HepG2 (cell line): ENCODE measurements around the gene IGSF21. TPM values are rescaled to one million over a fixed set of nuclear protein-coding genes. Genes with fewer than 3 reads are reported as not detected.

ENCODE experiments used
- BCL6 ChIP-seq: IDR thresholded peaks from 2 replicates; pipeline ENCODE4 v1.6.1; 2016; ENCODE audit warnings: missing genetic modification reagents, missing compliant biosample characterization
- CC2D1A ChIP-seq: sonication (generic); formaldehyde crosslinking; IDR thresholded peaks from 2 replicates; pipeline ENCODE4 v1.8.1; 2023; ENCODE audit warnings: mild to moderate bottlenecking, missing genetic modification reagents
- CHCHD3 ChIP-seq: sonication (generic); formaldehyde crosslinking; IDR thresholded peaks from 2 replicates; pipeline ENCODE4 v1.8.0; 2022; ENCODE audit warnings: mild to moderate bottlenecking, missing genetic modification reagents, moderate library complexity
- CREM ChIP-seq, 2 experiments: sonication (generic) in 1 of 2; formaldehyde crosslinking in 1 of 2; IDR thresholded peaks; 2 replicates each; pipeline versions ENCODE4 v1.4.0 to v1.6.1; 2016 to 2020; ENCODE audit warnings: antibody characterized with exemption in 1 of 2, mild to moderate bottlenecking in 1 of 2, missing genetic modification reagents in 1 of 2
- ETV6 ChIP-seq: sonication (generic); formaldehyde crosslinking; conservative IDR thresholded peaks from 2 replicates; pipeline ENCODE4 v1.4.0; 2020; ENCODE audit warnings: missing genetic modification reagents
- GATAD2A ChIP-seq: IDR thresholded peaks from 2 replicates; pipeline ENCODE4 v1.6.1; 2016
- HMG20B ChIP-seq: conservative IDR thresholded peaks from 2 replicates; pipeline ENCODE4 v1.6.1; 2016; ENCODE audit warnings: missing genetic modification reagents, missing compliant biosample characterization
- HOXA9 ChIP-seq: sonication (generic); formaldehyde crosslinking; IDR thresholded peaks from 2 replicates; pipeline ENCODE4 v1.8.1; 2022; ENCODE audit warnings: missing genetic modification reagents, mild to moderate bottlenecking, moderate library complexity, borderline replicate concordance
- MLLT10 ChIP-seq: sonication (generic); formaldehyde crosslinking; IDR thresholded peaks from 2 replicates; pipeline ENCODE4 v1.4.0; 2020; ENCODE audit warnings: missing genetic modification reagents
- MTF1 ChIP-seq: sonication (generic); formaldehyde crosslinking; IDR thresholded peaks from 2 replicates; pipeline ENCODE4 v1.5.0; 2020; ENCODE audit warnings: missing genetic modification reagents
- NR0B2 ChIP-seq: sonication (generic); formaldehyde crosslinking; IDR thresholded peaks from 2 replicates; pipeline ENCODE4 v1.4.0; 2020; ENCODE audit warnings: mild to moderate bottlenecking, missing genetic modification reagents
- RARG ChIP-seq: sonication (generic); formaldehyde crosslinking; IDR thresholded peaks from 2 replicates; pipeline ENCODE4 v1.4.0; 2020; ENCODE audit warnings: low read depth, mild to moderate bottlenecking, missing genetic modification reagents
- RBM39 ChIP-seq: fragments of 200-400 bp; formaldehyde crosslinking; IDR thresholded peaks from one replicate; pipeline ENCODE4 v1.6.1; 2018; ENCODE audit warnings: antibody characterized with exemption, mild to moderate bottlenecking, low read depth, low read length; ENCODE audit not compliant: poor library complexity, severe bottlenecking
- RXRA ChIP-seq: sonication (generic); formaldehyde crosslinking; IDR thresholded peaks from 2 replicates; pipeline ENCODE4 v1.5.1; 2020; ENCODE audit warnings: missing genetic modification reagents
- SMAD3 ChIP-seq: sonication (generic); formaldehyde crosslinking; IDR thresholded peaks from 2 replicates; pipeline ENCODE4 v1.4.0; 2020; ENCODE audit warnings: missing genetic modification reagents
- SMARCE1 ChIP-seq: fragments of 450-650 bp; IDR thresholded peaks from 2 replicates; pipeline ENCODE4 v1.6.1; 2017; ENCODE audit warnings: borderline replicate concordance
- SNAI1 ChIP-seq: sonication (generic); formaldehyde crosslinking; IDR thresholded peaks from 2 replicates; pipeline ENCODE4 v1.5.0; 2020; ENCODE audit warnings: mild to moderate bottlenecking, missing genetic modification reagents, borderline replicate concordance
- SP140L ChIP-seq: sonication (generic); formaldehyde crosslinking; IDR thresholded peaks from 2 replicates; pipeline ENCODE4 v1.4.0; 2020; ENCODE audit warnings: missing genetic modification reagents, borderline replicate concordance
- TFAP4 ChIP-seq: sonication (generic); IDR thresholded peaks from 2 replicates; pipeline ENCODE4 v1.6.1; 2016; ENCODE audit warnings: low read depth, borderline replicate concordance
- ZEB1 ChIP-seq: IDR thresholded peaks from 2 replicates; pipeline ENCODE4 v1.6.1; 2012; ENCODE audit warnings: mild to moderate bottlenecking, low read depth, inconsistent platforms; ENCODE audit not compliant: insufficient replicate concordance
- ZNF124 ChIP-seq: sonication (generic); formaldehyde crosslinking; IDR thresholded peaks from 2 replicates; pipeline ENCODE4 v1.4.0; 2020; ENCODE audit warnings: missing genetic modification reagents
- ZNF20 ChIP-seq: sonication (generic); formaldehyde crosslinking; IDR thresholded peaks from 2 replicates; pipeline ENCODE4 v1.4.0; 2020; ENCODE audit warnings: mild to moderate bottlenecking, moderate library complexity, missing genetic modification reagents
- ZNF260 ChIP-seq: sonication (generic); formaldehyde crosslinking; IDR thresholded peaks from 2 replicates; pipeline ENCODE4 v1.4.0; 2020; ENCODE audit warnings: missing genetic modification reagents, low read depth, mild to moderate bottlenecking, borderline replicate concordance
- ZNF430 ChIP-seq: sonication (generic); formaldehyde crosslinking; IDR thresholded peaks from 2 replicates; pipeline ENCODE4 v1.9.0; 2021; ENCODE audit warnings: mild to moderate bottlenecking, missing genetic modification reagents
- ZNF570 ChIP-seq: sonication (generic); formaldehyde crosslinking; IDR thresholded peaks from 2 replicates; pipeline ENCODE4 v1.4.0; 2020; ENCODE audit warnings: mild to moderate bottlenecking, missing genetic modification reagents, borderline replicate concordance
- ZNF619 ChIP-seq: sonication (generic); formaldehyde crosslinking; IDR thresholded peaks from 2 replicates; pipeline ENCODE4 v1.4.0; 2020; ENCODE audit warnings: mild to moderate bottlenecking, missing genetic modification reagents
- ZNF652 ChIP-seq: IDR thresholded peaks from 2 replicates; pipeline ENCODE4 v1.6.1; 2016; ENCODE audit warnings: low read depth, borderline replicate concordance
- ZSCAN20 ChIP-seq: sonication (generic); formaldehyde crosslinking; IDR thresholded peaks from 2 replicates; pipeline ENCODE4 v1.4.0; 2020; ENCODE audit warnings: missing genetic modification reagents, mild to moderate bottlenecking, borderline replicate concordance
- polyA plus RNA-seq, 8 experiments: library from polyadenylated mRNA; depleted of rRNA in 3 of 8; stranded (reverse) in 7 of 8; unstranded in 1 of 8; fragments of >200 nt; fragmentation: Illumina TruSeq in 4 of 8; extraction: Trizol in 4 of 8; gene quantifications; 2 replicates each; pipeline versions ENCODE4 v1.2.1 to v1.2.3, GENCODE V29; 2011 to 2016; ENCODE audit warnings: low read depth in 4 of 8, missing spikeins in 1 of 8, mixed read lengths in 1 of 8; ENCODE audit not compliant: insufficient read depth in 1 of 8
- total RNA-seq, 5 experiments: library from RNA; depleted of rRNA; stranded (reverse); fragments of >200 nt; fragmentation: Illumina TruSeq; extraction: Trizol; gene quantifications; 2 replicates each; pipeline ENCODE4 v1.2.3, GENCODE V29; 2016; ENCODE audit warnings: low read depth in 1 of 5
- TF ChIP-seq, protein P1 (sequence below): sonication (generic); formaldehyde crosslinking; IDR thresholded peaks from 2 replicates; pipeline ENCODE4 v1.9.0; 2022; ENCODE audit warnings: missing genetic modification reagents, mild to moderate bottlenecking, borderline replicate concordance

IGSF21 gene
- total and polyA plus RNA-seq, 2 of the 13 experiments (the other 11 are each of a cell fraction or from before 2014, with no cell fraction given): not detected

GRCh38 chr1:18256282-18257235 lies 149.0 kb downstream of the IGSF21 start (continued):
- TF ChIP-seq TFAP4: no peak
- 0 out of 2 replicates have a peak, but pooled peaks have one; percentile 40 for TF ChIP-seq SNAI1 (CRISPR knock-in tag)
- no peak for TF ChIP-seq ZNF652 (CRISPR knock-in tag)
- peak; percentile 76; the same call in 1 of the 2 replicates for TF ChIP-seq ZNF124
- TF ChIP-seq, protein P1, sequence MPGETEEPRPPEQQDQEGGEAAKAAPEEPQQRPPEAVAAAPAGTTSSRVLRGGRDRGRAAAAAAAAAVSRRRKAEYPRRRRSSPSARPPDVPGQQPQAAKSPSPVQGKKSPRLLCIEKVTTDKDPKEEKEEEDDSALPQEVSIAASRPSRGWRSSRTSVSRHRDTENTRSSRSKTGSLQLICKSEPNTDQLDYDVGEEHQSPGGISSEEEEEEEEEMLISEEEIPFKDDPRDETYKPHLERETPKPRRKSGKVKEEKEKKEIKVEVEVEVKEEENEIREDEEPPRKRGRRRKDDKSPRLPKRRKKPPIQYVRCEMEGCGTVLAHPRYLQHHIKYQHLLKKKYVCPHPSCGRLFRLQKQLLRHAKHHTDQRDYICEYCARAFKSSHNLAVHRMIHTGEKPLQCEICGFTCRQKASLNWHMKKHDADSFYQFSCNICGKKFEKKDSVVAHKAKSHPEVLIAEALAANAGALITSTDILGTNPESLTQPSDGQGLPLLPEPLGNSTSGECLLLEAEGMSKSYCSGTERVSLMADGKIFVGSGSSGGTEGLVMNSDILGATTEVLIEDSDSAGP: no peak
- TF ChIP-seq HOXA9: no peak
- no peak for TF ChIP-seq RARG (CRISPR knock-in tag)
- TF ChIP-seq RXRA (CRISPR knock-in tag): no peak
- no peak for TF ChIP-seq MLLT10 (CRISPR knock-in tag)
- TF ChIP-seq SP140L (CRISPR knock-in tag): 0 out of 2 replicates have a peak, but pooled peaks have one; percentile 48
- no peak for TF ChIP-seq BCL6
- TF ChIP-seq GATAD2A: no peak
- 0 out of 2 replicates have a peak, but pooled peaks have one; percentile 29 for TF ChIP-seq SMAD3 (CRISPR knock-in tag)
- TF ChIP-seq ZEB1: no peak
- TF ChIP-seq ZNF20: no peak
- TF ChIP-seq ZNF570 (CRISPR knock-in tag): no peak
- peak; percentile 64; the same call in 1 of the 2 replicates for TF ChIP-seq ZNF430
- TF ChIP-seq ZNF619 (CRISPR knock-in tag): no peak
- no peak for TF ChIP-seq CHCHD3 (CRISPR knock-in tag)
- TF ChIP-seq CC2D1A: no peak
- TF ChIP-seq MTF1 (CRISPR knock-in tag): 0 out of 2 replicates have a peak, but pooled peaks have one; percentile 38
- TF ChIP-seq NR0B2 (CRISPR knock-in tag): no peak
- TF ChIP-seq CREM (IDR thresholded peaks at IDR 0.05): no peak
- TF ChIP-seq CREM (CRISPR knock-in tag; IDR thresholded peaks at IDR 0.05): no peak
- TF ChIP-seq RBM39: no peak
- no peak for TF ChIP-seq HMG20B (CRISPR knock-in tag)
- no peak for TF ChIP-seq ETV6 (CRISPR knock-in tag)
- TF ChIP-seq SMARCE1: no peak
- no peak for TF ChIP-seq ZNF260
- TF ChIP-seq ZSCAN20 (CRISPR knock-in tag): no peak
